Trophoblast cell (in vitro differentiated cells and primary cell): Measurements from ENCODE around the gene SPIB.

Experiments used
- DNase-seq, 2 donors: peaks; one replicate each; pipeline ENCODE4 v3.0.0-alpha.2; 2016
- H2AFZ ChIP-seq: 2 replicates; pipeline ENCODE4 v1.6.1; 2013; ENCODE audit warnings: low read length, moderate library complexity, mild to moderate bottlenecking; ENCODE audit not compliant: insufficient read depth, poor library complexity
- H2AK5ac ChIP-seq: 2 replicates; pipeline ENCODE4 v1.6.1; 2013; ENCODE audit warnings: mild to moderate bottlenecking, low read length
- H2BK120ac ChIP-seq: 2 replicates; pipeline ENCODE4 v1.6.1; 2013; ENCODE audit warnings: low read length, mild to moderate bottlenecking, moderate library complexity; ENCODE audit not compliant: insufficient read depth, poor library complexity
- H2BK12ac ChIP-seq: 2 replicates; pipeline ENCODE4 v1.6.1; 2013; ENCODE audit warnings: mild to moderate bottlenecking, low read length, moderate library complexity
- H2BK5ac ChIP-seq: 2 replicates; pipeline ENCODE4 v1.6.1; 2013; ENCODE audit warnings: low read length, low read depth, moderate library complexity, mild to moderate bottlenecking; ENCODE audit not compliant: poor library complexity
- H3K14ac ChIP-seq: 2 replicates; pipeline ENCODE4 v1.6.1; 2013; ENCODE audit warnings: mild to moderate bottlenecking, low read length
- H3K18ac ChIP-seq: 2 replicates; pipeline ENCODE4 v1.6.1; 2013; ENCODE audit warnings: mild to moderate bottlenecking, low read length
- H3K23ac ChIP-seq: 2 replicates; pipeline ENCODE4 v1.6.1; 2013; ENCODE audit warnings: low read length
- H3K27ac ChIP-seq: 2 replicates; pipeline ENCODE4 v1.5.1; 2013; ENCODE audit warnings: low read depth, mild to moderate bottlenecking, inconsistent platforms, low read length, moderate library complexity
- H3K27me3 ChIP-seq: 2 replicates; pipeline ENCODE4 v1.6.1; 2013; ENCODE audit warnings: inconsistent platforms, mild to moderate bottlenecking, low read length, moderate library complexity; ENCODE audit not compliant: insufficient read depth
- H3K36me3 ChIP-seq, 2 experiments: 1 replicate in 1 of 2; 2 replicates in 1 of 2; pipeline ENCODE4 v1.6.1; 2013; ENCODE audit warnings: low read length in 2 of 2, mild to moderate bottlenecking in 2 of 2, moderate library complexity in 1 of 2; ENCODE audit not compliant: insufficient read depth in 2 of 2, control insufficient read depth in 1 of 2
- H3K4ac ChIP-seq: 2 replicates; pipeline ENCODE4 v1.6.1; 2013; ENCODE audit warnings: low read depth, mild to moderate bottlenecking, low read length, moderate library complexity
- H3K4me1 ChIP-seq, 2 experiments: 1 replicate in 1 of 2; 2 replicates in 1 of 2; pipeline ENCODE4 v1.6.1; 2013; ENCODE audit warnings: low read length in 2 of 2, mild to moderate bottlenecking in 2 of 2, moderate library complexity in 1 of 2; ENCODE audit not compliant: insufficient read depth in 2 of 2, control insufficient read depth in 1 of 2
- H3K4me2 ChIP-seq: 2 replicates; pipeline ENCODE4 v1.6.1; 2013; ENCODE audit warnings: inconsistent platforms, mild to moderate bottlenecking, low read length, moderate library complexity
- H3K4me3 ChIP-seq: 2 replicates; pipeline ENCODE4 v1.5.1; 2013; ENCODE audit warnings: mild to moderate bottlenecking, low read depth, low read length, inconsistent platforms
- H3K79me1 ChIP-seq: one replicate; pipeline ENCODE4 v1.6.1; 2013; ENCODE audit warnings: low read length
- H3K79me2 ChIP-seq: 2 replicates; pipeline ENCODE4 v1.6.1; 2013; ENCODE audit warnings: low read length, mild to moderate bottlenecking; ENCODE audit not compliant: control insufficient read depth, insufficient read depth, poor library complexity
- H3K9ac ChIP-seq: 2 replicates; pipeline ENCODE4 v1.6.1; 2013; ENCODE audit warnings: mild to moderate bottlenecking, low read length
- H3K9me3 ChIP-seq: 2 replicates; pipeline ENCODE4 v1.6.1; 2013; ENCODE audit warnings: low read depth, mild to moderate bottlenecking, control low read depth, inconsistent platforms, low read length; ENCODE audit not compliant: insufficient read depth
- H4K12ac ChIP-seq: 2 replicates; pipeline ENCODE4 v1.6.1; 2013; ENCODE audit warnings: low read depth, mild to moderate bottlenecking, low read length, moderate library complexity
- H4K8ac ChIP-seq: 2 replicates; pipeline ENCODE4 v1.6.1; 2013; ENCODE audit warnings: low read depth, mild to moderate bottlenecking, low read length, moderate library complexity
- H4K91ac ChIP-seq: one replicate; pipeline ENCODE4 v1.6.1; 2013; ENCODE audit warnings: low read depth, mild to moderate bottlenecking, low read length, moderate library complexity
- WGBS: extraction: QIAGEN DNeasy Blood & Tissue Kit; methylation state at CpG from one replicate; pipeline ENCODE4 v1.1.7; 2013; ENCODE audit warnings: missing lambda C conversion rate; ENCODE audit not compliant: insufficient read length, insufficient coverage; ENCODE audit errors: extremely low coverage; 5-methylcytosine and 5-hydroxymethylcytosine counted together

The SPIB gene

DNA sequence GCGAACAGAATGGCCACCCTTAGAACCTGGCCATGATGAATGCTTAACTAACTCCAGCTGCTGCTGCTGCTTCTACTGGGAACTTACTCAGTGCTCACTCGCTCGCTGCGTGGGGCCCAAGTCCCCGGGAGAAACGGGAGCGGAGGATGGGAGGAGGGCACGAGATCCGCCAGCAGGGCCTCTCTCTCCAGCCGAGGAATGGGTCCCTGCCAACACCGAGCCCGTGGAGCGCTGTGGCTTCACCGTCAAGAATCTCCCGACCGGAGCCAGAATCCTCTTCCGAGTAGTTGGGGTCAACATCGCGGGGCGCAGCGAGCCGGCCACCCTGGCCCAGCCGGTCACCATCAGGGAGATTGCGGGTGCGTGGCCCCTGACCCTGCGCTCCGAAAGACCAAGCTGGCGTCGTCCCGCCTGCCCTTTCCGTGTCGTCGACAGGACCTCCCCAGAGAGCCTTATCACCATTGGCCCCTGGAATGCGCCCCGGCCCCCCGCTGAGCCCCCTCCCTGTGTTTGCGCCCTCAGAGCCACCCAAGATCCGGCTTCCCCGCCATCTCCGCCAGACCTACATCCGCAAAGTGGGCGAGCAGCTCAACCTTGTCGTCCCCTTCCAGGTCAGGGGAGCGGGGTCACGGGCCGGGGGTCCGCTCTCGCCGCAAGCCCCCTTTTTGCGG, 39.8 kb downstream of the SPIB start:
- Histone ChIP-seq H3K79me1 (no peaks in the 10 kb centered on the region), H2BK120ac (no peak overlapping the region), H2BK12ac (no peak overlapping the region), H3K27ac (no peak overlapping the region), H3K18ac (no peak overlapping the region), H3K4ac (no peak overlapping the region), H2BK5ac (no peak overlapping the region), H3K79me2 (no peaks in the 10 kb centered on the region), H3K4me1 (peaks cover 0 to 4% of the 10 kb centered on the region in 2 experiments), H3K23ac (no peak overlapping the region), H3K4me3 (no peak overlapping the region), H3K9ac (no peak overlapping the region), H3K27me3 (no peaks in the 10 kb centered on the region), H3K9me3 (peaks cover 2% of the 10 kb centered on the region), H3K14ac (no peak overlapping the region), H4K8ac (no peak overlapping the region), H4K12ac (no peak overlapping the region), H2AK5ac (no peak overlapping the region), H2AFZ (no peak overlapping the region), H3K36me3 (no peaks in the 10 kb centered on the region), H4K91ac (no peak overlapping the region), H3K4me2 (no peak overlapping the region)
- DNase-seq, result no peak
- no CpG with 5 or more reads among the region's 50 CpGs for WGBS

DNA sequence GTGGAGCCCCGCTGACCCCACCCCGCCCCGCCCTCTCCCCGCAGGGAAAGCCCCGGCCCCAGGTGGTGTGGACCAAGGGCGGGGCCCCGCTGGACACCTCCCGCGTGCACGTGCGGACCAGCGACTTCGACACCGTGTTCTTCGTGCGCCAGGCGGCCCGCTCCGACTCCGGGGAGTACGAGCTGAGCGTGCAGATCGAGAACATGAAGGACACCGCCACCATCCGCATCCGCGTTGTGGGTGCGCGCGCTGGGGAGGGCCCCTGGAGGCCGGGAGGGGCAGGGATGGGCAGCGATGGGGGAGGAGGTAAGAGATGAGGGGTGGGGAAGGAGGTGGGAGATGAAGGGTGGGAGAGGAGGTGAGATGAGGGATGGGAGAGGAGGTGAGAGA, 40.3 kb downstream of the SPIB start:
- Histone ChIP-seq H3K14ac (no peak overlapping the region), H3K23ac (no peak overlapping the region), H3K9ac (no peak overlapping the region), H3K36me3 (no peaks in the 10 kb centered on the region), H3K4me1 (peaks cover 0 to 4% of the 10 kb centered on the region in 2 experiments), H2BK5ac (no peak overlapping the region), H4K91ac (no peak overlapping the region), H3K18ac (no peak overlapping the region), H3K79me1 (no peaks in the 10 kb centered on the region), H3K27me3 (no peaks in the 10 kb centered on the region), H2AFZ (no peak overlapping the region), H3K79me2 (no peaks in the 10 kb centered on the region), H4K8ac (no peak overlapping the region), H2AK5ac (no peak overlapping the region), H3K9me3 (peaks cover 2% of the 10 kb centered on the region), H3K4me2 (no peak overlapping the region), H2BK120ac (no peak overlapping the region), H3K4ac (no peak overlapping the region), H2BK12ac (no peak overlapping the region), H3K27ac (no peak overlapping the region), H4K12ac (no peak overlapping the region), H3K4me3 (no peak overlapping the region)
- no peak for DNase-seq
- no CpG with 5 or more reads among the region's 32 CpGs for WGBS

DNA sequence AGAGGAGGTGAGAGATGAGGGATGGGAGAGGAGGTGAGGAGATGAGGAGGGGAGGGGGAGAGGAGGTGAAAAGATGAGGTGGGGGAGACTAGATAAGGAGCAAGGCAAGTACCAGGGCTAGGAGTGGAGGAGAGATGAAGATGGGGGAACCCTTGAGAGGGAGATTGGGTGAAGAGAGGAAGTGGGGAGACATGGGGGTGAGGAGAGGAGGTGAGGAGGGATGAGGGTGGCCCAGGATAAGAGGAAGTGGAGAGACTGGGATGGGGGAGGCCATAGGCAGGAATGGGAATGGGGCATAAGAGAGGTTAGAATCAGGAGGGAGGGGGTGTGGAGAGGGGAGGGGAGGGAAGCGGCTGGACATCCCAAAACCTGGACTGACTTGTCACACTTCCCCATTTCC, 40.9 kb downstream of the SPIB start:
- Histone ChIP-seq H3K79me2 (no peaks in the 10 kb centered on the region), H3K9ac (no peak overlapping the region), H4K12ac (no peak overlapping the region), H4K91ac (no peak overlapping the region), H3K36me3 (no peaks in the 10 kb centered on the region), H3K18ac (no peak overlapping the region), H3K27me3 (no peaks in the 10 kb centered on the region), H3K14ac (no peak overlapping the region), H3K27ac (no peak overlapping the region), H3K79me1 (no peaks in the 10 kb centered on the region), H3K4me1 (peaks cover 0 to 4% of the 10 kb centered on the region in 2 experiments), H2BK12ac (no peak overlapping the region), H2BK120ac (peak overlapping the region; percentile 28), H3K9me3 (peaks cover 2% of the 10 kb centered on the region), H2AFZ (no peak overlapping the region), H3K4ac (no peak overlapping the region), H3K4me2 (no peak overlapping the region), H2BK5ac (no peak overlapping the region), H3K4me3 (no peak overlapping the region), H2AK5ac (no peak overlapping the region), H3K23ac (no peak overlapping the region), H4K8ac (no peak overlapping the region)
- WGBS, result no CpG with 5 or more reads among the region's 1 CpG
- no peak for DNase-seq

DNA sequence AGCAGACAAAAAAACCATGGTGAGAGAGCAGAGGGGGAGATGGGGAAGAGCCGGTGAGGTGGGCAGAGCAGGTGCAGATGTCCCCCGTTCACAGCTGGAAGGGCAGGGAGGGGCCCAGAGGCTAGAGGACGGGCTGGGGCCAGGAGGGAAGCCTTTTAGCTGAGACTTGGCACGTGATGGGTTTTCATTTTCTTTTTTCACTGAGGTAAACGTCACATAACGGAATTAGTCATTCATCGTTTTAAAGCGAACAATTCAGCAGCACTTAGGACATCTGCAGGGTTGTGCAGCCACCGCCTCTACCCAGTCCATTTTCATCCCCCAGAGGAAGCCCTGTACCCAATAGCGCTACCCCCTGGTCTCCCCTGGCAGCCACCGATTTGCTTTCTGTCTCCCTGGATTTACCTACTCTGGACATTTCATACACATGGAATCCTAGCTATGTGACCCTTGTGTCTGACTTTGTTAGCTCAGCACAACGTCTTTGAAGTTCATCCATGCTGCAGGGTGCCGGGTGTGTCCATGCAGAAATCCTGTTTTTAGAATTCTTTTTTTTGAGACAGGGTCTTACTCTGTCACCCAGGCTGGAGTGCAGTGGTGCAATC, 41.5 kb downstream of the SPIB start:
- Histone ChIP-seq H3K18ac (no peak overlapping the region), H3K23ac (no peak overlapping the region), H3K14ac (no peak overlapping the region), H3K79me1 (no peaks in the 10 kb centered on the region), H2AFZ (no peak overlapping the region), H3K4me2 (no peak overlapping the region), H2BK12ac (peak overlapping the region; percentile 64), H3K4me1 (peaks cover 0 to 4% of the 10 kb centered on the region in 2 experiments), H4K8ac (no peak overlapping the region), H3K9ac (no peak overlapping the region), H3K27ac (no peak overlapping the region), H3K36me3 (no peaks in the 10 kb centered on the region), H3K79me2 (no peaks in the 10 kb centered on the region), H4K12ac (no peak overlapping the region), H4K91ac (no peak overlapping the region), H2BK5ac (no peak overlapping the region), H3K9me3 (peaks cover 2% of the 10 kb centered on the region), H3K27me3 (no peaks in the 10 kb centered on the region), H2AK5ac (peak overlapping the region; percentile 32), H3K4me3 (no peak overlapping the region), H3K4ac (no peak overlapping the region), H2BK120ac (peak overlapping the region; percentile 28)
- peak; percentile 6 to 26 for DNase-seq
- WGBS, result no CpG with 5 or more reads among the region's 13 CpGs
